ENCODE results near the gene MRPL44.

The MRPL44 gene

DNA sequence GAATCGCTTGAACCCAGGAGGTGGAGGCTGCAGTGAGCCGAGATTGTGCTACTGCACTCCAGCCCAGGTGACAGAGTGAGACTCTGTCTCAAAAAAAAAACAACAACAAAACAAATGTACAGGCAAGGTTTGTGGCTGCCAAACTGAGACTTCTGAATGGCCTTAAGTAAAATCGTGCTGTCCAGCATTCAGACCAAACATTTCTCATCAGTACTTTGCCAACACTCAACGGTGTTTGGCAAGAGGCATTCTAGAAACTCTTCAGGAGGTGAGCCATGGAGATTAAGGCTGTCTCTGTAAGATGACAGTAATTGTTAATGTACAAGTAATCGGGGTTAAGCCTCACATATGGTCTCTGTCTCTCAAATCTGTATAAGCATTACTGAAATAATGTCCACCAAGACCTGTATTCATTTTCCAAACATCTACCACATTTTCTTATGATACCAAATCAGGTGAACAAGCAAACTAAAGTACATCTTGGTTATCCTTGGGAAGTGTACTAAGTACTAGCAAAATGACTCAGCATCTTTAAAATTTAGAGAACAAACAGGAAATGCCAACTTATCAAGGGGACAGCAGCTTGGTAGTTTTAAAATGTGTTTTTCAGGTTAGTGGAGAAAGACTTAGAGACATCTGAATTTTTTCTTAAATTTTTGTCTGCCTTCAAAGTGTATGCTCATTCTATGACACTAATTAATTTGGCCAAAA lies 52.5 kb downstream of the MRPL44 start:
- Histone ChIP-seq H3K4me2 (ENCODE audit: low read depth, low read length) (no peak overlapping the region), H3K9me3 (replicated peaks; ENCODE audit: insufficient read depth, low read length) (no peaks in the 10 kb centered on the region), H2AFZ (ENCODE audit: low read length) (no peak overlapping the region), H3K36me3 (replicated peaks; ENCODE audit: insufficient read depth, low read length) (no peaks in the 10 kb centered on the region), H3F3A (ENCODE audit: insufficient read depth, low read length) (no peaks in the 10 kb centered on the region), H3K27ac (ENCODE audit: low read length) (no peak overlapping the region), H3K79me2 (ENCODE audit: low read length) (0 out of 2 replicates have a peak, but pooled peaks cover 3% of the 10 kb centered on the region), H3K27me3 (replicated peaks; ENCODE audit: insufficient read depth, low read length) (no peaks in the 10 kb centered on the region), H3K9me2 (replicated peaks; ENCODE audit: insufficient read depth, low read length) (no peaks in the 10 kb centered on the region), H3K9ac (ENCODE audit: low read length) (no peak overlapping the region), H3K4me3 (ENCODE audit: low read length) (no peak overlapping the region), H3K4me1 (ENCODE audit: low read length) (peaks cover 5% of the 10 kb centered on the region; the same call in 1 of the 2 replicates), H4K20me1 (ENCODE audit: insufficient read depth, low read length) (no peaks in the 10 kb centered on the region)
- DNase-seq: no peak
- TF ChIP-seq EZH2 (optimal IDR thresholded peaks at IDR 0.05; ENCODE audit: low read depth, low read length) (no peak), EZH2phosphoT487 (IDR thresholded peaks at IDR 0.05; ENCODE audit: low read length) (no peak)
- TF ChIP-seq, protein P1, sequence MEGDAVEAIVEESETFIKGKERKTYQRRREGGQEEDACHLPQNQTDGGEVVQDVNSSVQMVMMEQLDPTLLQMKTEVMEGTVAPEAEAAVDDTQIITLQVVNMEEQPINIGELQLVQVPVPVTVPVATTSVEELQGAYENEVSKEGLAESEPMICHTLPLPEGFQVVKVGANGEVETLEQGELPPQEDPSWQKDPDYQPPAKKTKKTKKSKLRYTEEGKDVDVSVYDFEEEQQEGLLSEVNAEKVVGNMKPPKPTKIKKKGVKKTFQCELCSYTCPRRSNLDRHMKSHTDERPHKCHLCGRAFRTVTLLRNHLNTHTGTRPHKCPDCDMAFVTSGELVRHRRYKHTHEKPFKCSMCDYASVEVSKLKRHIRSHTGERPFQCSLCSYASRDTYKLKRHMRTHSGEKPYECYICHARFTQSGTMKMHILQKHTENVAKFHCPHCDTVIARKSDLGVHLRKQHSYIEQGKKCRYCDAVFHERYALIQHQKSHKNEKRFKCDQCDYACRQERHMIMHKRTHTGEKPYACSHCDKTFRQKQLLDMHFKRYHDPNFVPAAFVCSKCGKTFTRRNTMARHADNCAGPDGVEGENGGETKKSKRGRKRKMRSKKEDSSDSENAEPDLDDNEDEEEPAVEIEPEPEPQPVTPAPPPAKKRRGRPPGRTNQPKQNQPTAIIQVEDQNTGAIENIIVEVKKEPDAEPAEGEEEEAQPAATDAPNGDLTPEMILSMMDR (IDR thresholded peaks at IDR 0.05; ENCODE audit: low read length): no peak

GRCh38 chr2:224011837-224012236 lies 54.6 kb downstream of the MRPL44 start:
- no peak overlapping the region for H3K4me2 ChIP-seq (ENCODE audit: low read depth, low read length)
- DNase-seq: no peak
- H3K9ac ChIP-seq (ENCODE audit: low read length): no peak overlapping the region
- no peaks in the 10 kb centered on the region for H3F3A ChIP-seq (ENCODE audit: insufficient read depth, low read length)
- no peaks in the 10 kb centered on the region for H3K79me2 ChIP-seq (ENCODE audit: low read length)
- TF ChIP-seq EZH2 (optimal IDR thresholded peaks at IDR 0.05; ENCODE audit: low read depth, low read length) (no peak), EZH2phosphoT487 (IDR thresholded peaks at IDR 0.05; ENCODE audit: low read length) (no peak)
- TF ChIP-seq, protein P1 (IDR thresholded peaks at IDR 0.05; ENCODE audit: low read length): no peak
- H3K27me3 ChIP-seq (replicated peaks; ENCODE audit: insufficient read depth, low read length): no peaks in the 10 kb centered on the region
- no peaks in the 10 kb centered on the region for H4K20me1 ChIP-seq (ENCODE audit: insufficient read depth, low read length)
- no peaks in the 10 kb centered on the region for H3K9me3 ChIP-seq (replicated peaks; ENCODE audit: insufficient read depth, low read length)
- H3K9me2 ChIP-seq (replicated peaks; ENCODE audit: insufficient read depth, low read length): no peaks in the 10 kb centered on the region
- no peak overlapping the region for H3K27ac ChIP-seq (ENCODE audit: low read length)
- no peaks in the 10 kb centered on the region for H3K36me3 ChIP-seq (replicated peaks; ENCODE audit: insufficient read depth, low read length)
- H3K4me1 ChIP-seq (ENCODE audit: low read length): peaks cover 5% of the 10 kb centered on the region; the same call in 1 of the 2 replicates
- H2AFZ ChIP-seq (ENCODE audit: low read length): no peak overlapping the region
- H3K4me3 ChIP-seq (ENCODE audit: low read length): no peak overlapping the region

GRCh38 chr2:224014336-224014735 lies 57.1 kb downstream of the MRPL44 start:
- Histone ChIP-seq H2AFZ (ENCODE audit: low read length) (no peak overlapping the region), H3K9me3 (replicated peaks; ENCODE audit: insufficient read depth, low read length) (no peaks in the 10 kb centered on the region), H3K36me3 (replicated peaks; ENCODE audit: insufficient read depth, low read length) (no peaks in the 10 kb centered on the region), H3K27ac (ENCODE audit: low read length) (no peak overlapping the region), H3K27me3 (replicated peaks; ENCODE audit: insufficient read depth, low read length) (no peaks in the 10 kb centered on the region), H3K4me2 (ENCODE audit: low read depth, low read length) (no peak overlapping the region), H3K4me1 (ENCODE audit: low read length) (peaks cover 5% of the 10 kb centered on the region; the same call in 1 of the 2 replicates), H3K4me3 (ENCODE audit: low read length) (no peak overlapping the region), H3K9me2 (replicated peaks; ENCODE audit: insufficient read depth, low read length) (no peaks in the 10 kb centered on the region), H3K9ac (ENCODE audit: low read length) (no peak overlapping the region), H3F3A (ENCODE audit: insufficient read depth, low read length) (no peaks in the 10 kb centered on the region), H3K79me2 (ENCODE audit: low read length) (no peaks in the 10 kb centered on the region), H4K20me1 (ENCODE audit: insufficient read depth, low read length) (no peaks in the 10 kb centered on the region)
- no peak for TF ChIP-seq EZH2phosphoT487 (IDR thresholded peaks at IDR 0.05; ENCODE audit: low read length)
- no peak for TF ChIP-seq EZH2 (optimal IDR thresholded peaks at IDR 0.05; ENCODE audit: low read depth, low read length)
- TF ChIP-seq, protein P1 (IDR thresholded peaks at IDR 0.05; ENCODE audit: low read length): no peak
- DNase-seq: no peak

All from MM.1S (cell line).